ENCODE results near the gene TMEM158. TPM values are rescaled to one million over a fixed set of nuclear protein-coding genes. Genes with fewer than 3 reads are reported as not detected.

Gene TMEM158
- total RNA-seq, 1 donor from 2014 or later: 1.2 TPM

DNA sequence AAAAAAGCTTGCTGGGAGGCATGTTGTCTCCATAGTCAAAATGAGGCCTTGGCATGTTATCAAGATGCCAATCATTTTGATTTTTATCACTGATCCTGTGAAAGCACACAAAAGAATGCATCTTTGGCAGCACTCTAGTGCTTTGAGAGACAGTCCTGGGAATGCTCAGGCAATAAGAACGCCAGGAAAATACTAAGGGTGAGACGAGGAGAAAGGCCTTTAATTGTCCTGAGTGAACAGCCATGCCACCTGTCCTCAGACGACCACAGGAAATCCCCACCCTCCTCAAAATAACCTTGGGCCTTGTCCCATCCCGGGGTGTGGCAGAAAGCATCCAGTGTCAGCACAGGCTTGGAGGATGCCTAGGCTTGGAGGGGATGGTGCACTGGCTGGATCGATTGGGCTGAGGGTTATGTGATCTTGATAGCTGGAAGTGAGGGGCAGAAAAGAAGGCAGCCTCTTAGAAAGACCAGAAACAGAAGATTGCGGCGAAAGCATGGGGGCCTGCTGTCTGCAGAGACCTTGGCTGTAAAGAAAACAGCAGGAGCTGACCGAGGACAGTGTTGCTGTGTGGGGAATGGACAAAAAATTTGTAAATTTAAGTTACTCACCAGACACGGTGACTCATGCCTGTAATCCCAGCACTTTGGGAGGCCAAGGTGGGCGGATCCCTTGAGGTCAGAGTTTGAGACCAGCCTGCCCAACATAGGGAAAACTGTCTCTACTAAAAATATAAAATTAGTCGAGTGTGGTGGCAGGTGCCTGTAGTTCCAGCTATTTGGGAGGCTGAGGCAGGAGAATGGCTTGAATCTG is 7.3 kb downstream of the TMEM158 start:
- TF ChIP-seq, protein P1, sequence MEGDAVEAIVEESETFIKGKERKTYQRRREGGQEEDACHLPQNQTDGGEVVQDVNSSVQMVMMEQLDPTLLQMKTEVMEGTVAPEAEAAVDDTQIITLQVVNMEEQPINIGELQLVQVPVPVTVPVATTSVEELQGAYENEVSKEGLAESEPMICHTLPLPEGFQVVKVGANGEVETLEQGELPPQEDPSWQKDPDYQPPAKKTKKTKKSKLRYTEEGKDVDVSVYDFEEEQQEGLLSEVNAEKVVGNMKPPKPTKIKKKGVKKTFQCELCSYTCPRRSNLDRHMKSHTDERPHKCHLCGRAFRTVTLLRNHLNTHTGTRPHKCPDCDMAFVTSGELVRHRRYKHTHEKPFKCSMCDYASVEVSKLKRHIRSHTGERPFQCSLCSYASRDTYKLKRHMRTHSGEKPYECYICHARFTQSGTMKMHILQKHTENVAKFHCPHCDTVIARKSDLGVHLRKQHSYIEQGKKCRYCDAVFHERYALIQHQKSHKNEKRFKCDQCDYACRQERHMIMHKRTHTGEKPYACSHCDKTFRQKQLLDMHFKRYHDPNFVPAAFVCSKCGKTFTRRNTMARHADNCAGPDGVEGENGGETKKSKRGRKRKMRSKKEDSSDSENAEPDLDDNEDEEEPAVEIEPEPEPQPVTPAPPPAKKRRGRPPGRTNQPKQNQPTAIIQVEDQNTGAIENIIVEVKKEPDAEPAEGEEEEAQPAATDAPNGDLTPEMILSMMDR (IDR thresholded peaks at IDR 0.05): no peak
- TF ChIP-seq POLR2AphosphoS5 (IDR thresholded peaks at IDR 0.05; ENCODE audit: insufficient read depth in 1 of 2, low read depth in 1 of 2) (no peak), POLR2A (IDR thresholded peaks at IDR 0.05) (no peak)
- Histone ChIP-seq H3K27me3 (no peaks in the 10 kb centered on the region), H3K27ac (no peak overlapping the region), H3K9me3 (no peaks in the 10 kb centered on the region), H3K36me3 (no peaks in the 10 kb centered on the region), H3K4me3 (no peak overlapping the region), H3K4me1 (no peaks in the 10 kb centered on the region)
- no peak for DNase-seq (ENCODE audit: extremely low spot score in 2 of 2)
- intact Hi-C loops (cut with DNase I): no loop called here

DNA sequence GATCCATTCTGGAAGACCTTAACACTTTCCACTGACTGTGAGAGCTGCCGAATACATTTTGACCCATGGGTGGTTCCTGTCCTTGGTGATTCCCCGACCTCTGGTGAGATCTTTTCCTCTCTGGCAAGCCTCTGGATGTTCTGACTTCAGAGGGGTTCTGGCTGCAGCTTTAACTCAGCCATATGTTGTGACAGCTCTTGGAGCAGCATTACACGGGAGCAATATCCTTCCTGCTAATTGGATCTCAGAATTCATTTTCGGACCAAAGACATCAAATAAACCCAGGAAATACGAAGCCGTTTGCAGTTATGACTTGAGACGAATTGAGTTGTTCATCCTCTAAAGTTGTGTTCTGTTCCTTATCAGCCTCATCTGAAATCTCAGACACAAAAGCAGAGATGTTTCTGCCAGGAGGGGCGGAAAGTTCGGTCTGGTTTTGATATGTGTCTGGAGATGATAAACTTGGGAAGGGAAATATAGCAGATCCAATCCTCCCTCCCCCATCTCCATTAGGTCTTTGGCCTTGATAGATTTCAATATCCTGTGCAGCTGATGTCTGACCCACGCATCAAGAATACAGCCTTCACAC is 10.0 kb downstream of the TMEM158 start:
- H3K27me3 ChIP-seq: no peaks in the 10 kb centered on the region
- TF ChIP-seq POLR2A (IDR thresholded peaks at IDR 0.05) (no peak), POLR2AphosphoS5 (IDR thresholded peaks at IDR 0.05; ENCODE audit: insufficient read depth in 1 of 2, low read depth in 1 of 2) (no peak)
- TF ChIP-seq, protein P1 (IDR thresholded peaks at IDR 0.05): no peak
- H3K4me1 ChIP-seq: peaks cover 16% of the 10 kb centered on the region
- no peaks in the 10 kb centered on the region for H3K9me3 ChIP-seq
- no peak overlapping the region for H3K4me3 ChIP-seq
- intact Hi-C loops (cut with DNase I): no loop called here
- no peaks in the 10 kb centered on the region for H3K36me3 ChIP-seq
- no peak overlapping the region for H3K27ac ChIP-seq
- DNase-seq (ENCODE audit: extremely low spot score in 2 of 2): no peak

DNA sequence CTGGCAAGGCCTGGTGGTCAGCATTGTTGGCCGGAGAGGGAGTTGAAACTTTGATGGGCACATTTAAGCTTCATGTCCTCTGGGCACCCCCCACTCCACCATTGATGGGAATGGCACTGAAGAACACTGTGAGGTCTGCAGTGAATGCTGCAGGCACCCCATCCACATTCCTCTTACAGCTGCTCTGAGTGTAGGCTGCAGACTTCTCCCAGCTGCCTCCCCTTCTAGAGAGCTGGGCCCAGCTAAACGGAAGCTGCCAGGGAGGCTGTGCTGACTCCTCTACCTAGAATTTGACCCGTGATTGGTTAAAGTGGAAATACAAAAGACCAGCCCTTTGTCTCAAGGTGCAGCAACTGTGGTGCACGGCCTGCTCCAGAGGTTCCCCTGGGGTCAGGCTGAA is 10.6 kb downstream of the TMEM158 start:
- TF ChIP-seq, protein P1 (IDR thresholded peaks at IDR 0.05): no peak
- TF ChIP-seq POLR2A (IDR thresholded peaks at IDR 0.05) (no peak), POLR2AphosphoS5 (IDR thresholded peaks at IDR 0.05; ENCODE audit: insufficient read depth in 1 of 2, low read depth in 1 of 2) (no peak)
- Histone ChIP-seq H3K27ac (no peak overlapping the region), H3K27me3 (no peaks in the 10 kb centered on the region), H3K36me3 (no peaks in the 10 kb centered on the region), H3K4me3 (no peak overlapping the region), H3K4me1 (peaks cover 22% of the 10 kb centered on the region), H3K9me3 (no peaks in the 10 kb centered on the region)
- intact Hi-C loops (cut with DNase I): no loop called here
- no peak for DNase-seq (ENCODE audit: extremely low spot score in 2 of 2)

DNA sequence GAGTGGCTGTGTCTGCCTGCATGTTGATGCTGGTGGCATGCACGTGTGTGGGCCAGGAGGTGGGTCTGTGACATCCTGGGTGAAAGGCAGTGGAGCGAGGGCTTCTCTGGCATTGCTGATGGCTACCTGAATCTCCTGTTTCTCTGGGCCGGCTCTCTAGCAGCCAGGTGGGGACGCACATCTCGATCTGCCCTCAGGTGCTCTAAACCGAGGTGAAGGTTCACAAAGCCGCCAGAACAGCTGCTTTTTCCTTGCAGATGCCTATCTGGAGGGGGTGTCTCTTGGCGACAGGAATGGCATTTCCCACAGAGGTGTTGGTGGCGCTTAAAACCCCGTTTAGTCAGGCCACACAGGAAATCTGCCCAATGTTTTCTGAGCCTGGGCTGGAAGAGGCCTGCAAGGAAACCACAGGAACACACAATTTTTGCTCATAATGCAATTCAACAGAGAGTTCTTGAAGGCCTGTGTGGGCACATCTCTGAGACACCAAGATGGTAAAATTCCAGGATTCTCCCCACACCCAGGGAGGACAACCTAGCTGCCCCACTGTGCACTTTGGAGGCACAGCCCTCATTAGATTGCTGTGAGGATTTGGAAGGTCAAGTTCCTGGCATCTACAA is 11.9 kb downstream of the TMEM158 start:
- no peak overlapping the region for H3K27ac ChIP-seq
- H3K36me3 ChIP-seq: no peaks in the 10 kb centered on the region
- H3K9me3 ChIP-seq: no peaks in the 10 kb centered on the region
- intact Hi-C loops (cut with DNase I): no loop called here
- DNase-seq (ENCODE audit: extremely low spot score in 2 of 2): no peak
- peaks cover 35% of the 10 kb centered on the region for H3K4me1 ChIP-seq
- TF ChIP-seq POLR2A (IDR thresholded peaks at IDR 0.05) (no peak), POLR2AphosphoS5 (IDR thresholded peaks at IDR 0.05; ENCODE audit: insufficient read depth in 1 of 2, low read depth in 1 of 2) (no peak)
- TF ChIP-seq, protein P1 (IDR thresholded peaks at IDR 0.05): no peak
- H3K27me3 ChIP-seq: no peaks in the 10 kb centered on the region
- H3K4me3 ChIP-seq: no peak overlapping the region

All from vagina (tissue), 2 donors.